BJ (cell line): ENCODE measurements around the gene ZBTB5. TPM values are rescaled to one million over a fixed set of nuclear protein-coding genes. Genes with fewer than 3 reads are reported as not detected.

Experiments used
- CTCF ChIA-PET: fragments of 350-600 bp; formaldehyde crosslinking; extraction: SDS; loops from one replicate; lab custom pipeline; 2021; ENCODE audit warnings: antibody characterized with exemption, inconsistent platforms; lab: Yijun Ruan, JAX
- POLR2A ChIA-PET: fragments of 300-600 bp; sonication (Branson Sonifier 250); formaldehyde crosslinking; extraction: SDS; loops from one replicate; lab custom pipeline; 2021; ENCODE audit warnings: antibody characterized with exemption; lab: Charles Lee
- DNase-seq: peaks from one replicate; pipeline ENCODE4 v3.0.0-alpha.2; 2011; ENCODE audit warnings: low read depth
- H3K27me3 ChIP-seq: 2 replicates; pipeline ENCODE4 v1.6.0; 2011; ENCODE audit warnings: low read length; ENCODE audit not compliant: control insufficient read depth, insufficient read depth
- H3K36me3 ChIP-seq: 2 replicates; pipeline ENCODE4 v1.5.1; 2011; ENCODE audit warnings: low read length; ENCODE audit not compliant: control insufficient read depth, insufficient read depth
- H3K4me3 ChIP-seq: 2 replicates; pipeline ENCODE4 v1.5.1; 2011; ENCODE audit warnings: low read depth, mild to moderate bottlenecking, control low read depth, low read length
- polyA plus RNA-seq: library from polyadenylated mRNA; depleted of rRNA; stranded (reverse); fragments of >200 nt; gene quantifications from 2 replicates; pipeline ENCODE4 v1.2.3, GENCODE V29; 2011
- TF ChIP-seq, protein P1 (sequence below): IDR thresholded peaks from 2 replicates; pipeline ENCODE4 v1.5.1; 2011; ENCODE audit warnings: low read depth, mild to moderate bottlenecking, control low read depth, inconsistent platforms, low read length, moderate library complexity; ENCODE audit not compliant: insufficient read depth

ZBTB5 gene
- polyA plus RNA-seq, 1 experiment, result 12.6 TPM

GRCh38 chr9:37412431-37413151, 52.7 kb downstream of the ZBTB5 start:
- TF ChIP-seq, protein P1, sequence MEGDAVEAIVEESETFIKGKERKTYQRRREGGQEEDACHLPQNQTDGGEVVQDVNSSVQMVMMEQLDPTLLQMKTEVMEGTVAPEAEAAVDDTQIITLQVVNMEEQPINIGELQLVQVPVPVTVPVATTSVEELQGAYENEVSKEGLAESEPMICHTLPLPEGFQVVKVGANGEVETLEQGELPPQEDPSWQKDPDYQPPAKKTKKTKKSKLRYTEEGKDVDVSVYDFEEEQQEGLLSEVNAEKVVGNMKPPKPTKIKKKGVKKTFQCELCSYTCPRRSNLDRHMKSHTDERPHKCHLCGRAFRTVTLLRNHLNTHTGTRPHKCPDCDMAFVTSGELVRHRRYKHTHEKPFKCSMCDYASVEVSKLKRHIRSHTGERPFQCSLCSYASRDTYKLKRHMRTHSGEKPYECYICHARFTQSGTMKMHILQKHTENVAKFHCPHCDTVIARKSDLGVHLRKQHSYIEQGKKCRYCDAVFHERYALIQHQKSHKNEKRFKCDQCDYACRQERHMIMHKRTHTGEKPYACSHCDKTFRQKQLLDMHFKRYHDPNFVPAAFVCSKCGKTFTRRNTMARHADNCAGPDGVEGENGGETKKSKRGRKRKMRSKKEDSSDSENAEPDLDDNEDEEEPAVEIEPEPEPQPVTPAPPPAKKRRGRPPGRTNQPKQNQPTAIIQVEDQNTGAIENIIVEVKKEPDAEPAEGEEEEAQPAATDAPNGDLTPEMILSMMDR, result no peak
- no peaks in the 10 kb centered on the region for H3K36me3 ChIP-seq
- no peak for DNase-seq
- no peaks in the 10 kb centered on the region for H3K27me3 ChIP-seq
- ChIA-PET CTCF (interaction anchor here (1.0 to 4.7 kb wide), 4 partner anchors 29 to 552 kb away, joined by 3 to 25 read pairs (median 4); no protein-coding TSS in a partner anchor), POLR2A (no interaction called here)
- H3K4me3 ChIP-seq, result no peak overlapping the region

GRCh38 chr9:37410969-37411785, 54.1 kb downstream of the ZBTB5 start:
- no peak for DNase-seq
- CTCF ChIA-PET, result interaction anchor here (0.6 to 4.7 kb wide), 5 partner anchors 16 to 551 kb away, joined by 3 to 25 read pairs (median 4); no protein-coding TSS in a partner anchor
- POLR2A ChIA-PET, result no interaction called here
- no peak overlapping the region for H3K4me3 ChIP-seq
- peaks cover 1% of the 10 kb centered on the region; the same call in 1 of the 2 replicates for H3K27me3 ChIP-seq
- TF ChIP-seq, protein P1, result peak; percentile 52
- no peaks in the 10 kb centered on the region for H3K36me3 ChIP-seq

DNA sequence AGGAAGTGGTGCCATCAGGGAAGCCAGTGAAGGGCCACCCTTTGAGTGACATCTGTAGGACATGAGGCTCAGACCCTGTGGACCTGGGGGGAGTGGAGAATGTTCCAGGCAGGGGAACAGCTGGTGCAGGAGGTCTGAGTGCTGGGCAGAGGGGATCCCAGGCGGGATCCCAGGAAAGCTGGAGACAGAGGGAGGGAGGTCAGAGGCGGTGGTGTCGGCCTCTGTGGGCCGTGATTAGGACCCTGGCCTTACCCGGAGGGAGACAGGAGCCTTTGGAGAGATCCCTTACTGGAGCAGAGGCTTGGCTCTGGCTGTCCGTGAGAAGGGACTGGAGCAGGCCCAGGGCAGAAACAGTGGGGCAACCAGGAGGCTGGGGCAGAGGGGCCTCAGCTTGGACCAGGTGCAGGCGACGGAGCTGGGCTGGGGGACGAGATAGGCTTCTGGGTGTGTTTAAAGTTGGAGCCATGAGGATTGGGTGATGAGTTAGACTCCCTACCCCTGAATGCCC, 54.8 kb downstream of the ZBTB5 start:
- POLR2A ChIA-PET, result no interaction called here
- TF ChIP-seq, protein P1, result no peak
- CTCF ChIA-PET, result interaction anchor here (0.6 to 4.7 kb wide), 3 partner anchors 414 to 537 kb away, joined by 3 to 25 read pairs (median 10); no protein-coding TSS in a partner anchor

GRCh38 chr9:37408933-37409710, 56.1 kb downstream of the ZBTB5 start:
- H3K27me3 ChIP-seq, result peaks cover 1% of the 10 kb centered on the region; the same call in 1 of the 2 replicates
- no peak overlapping the region for H3K4me3 ChIP-seq
- no peak for DNase-seq
- POLR2A ChIA-PET, result no interaction called here
- CTCF ChIA-PET, result interaction anchor here (1.6 to 4.7 kb wide), 2 partner anchors 413 to 536 kb away, joined by 3 to 25 read pairs; no protein-coding TSS in a partner anchor
- no peaks in the 10 kb centered on the region for H3K36me3 ChIP-seq
- TF ChIP-seq, protein P1, result no peak

More for the DNA sequence above, 54.8 kb downstream of the ZBTB5 start:
- no peak overlapping the region for H3K4me3 ChIP-seq
- H3K36me3 ChIP-seq, result no peaks in the 10 kb centered on the region
- peaks cover 1% of the 10 kb centered on the region; the same call in 1 of the 2 replicates for H3K27me3 ChIP-seq
- DNase-seq, result no peak
